Pancreas (tissue), 10 donors: ENCODE measurements around the gene KIF5C. TPM values are rescaled to one million over a fixed set of nuclear protein-coding genes. Genes with fewer than 3 reads are reported as not detected.
A peak's percentile ranks its signal among the peaks of the same experiment; 100 is the strongest.

Source experiments
- ATAC-seq, 4 donors: fragments of 200-7000 bp; cut with Tn5 transposase; one replicate each; pipeline versions ENCODE4 v1.8.0 to v1.9.1; 2020; ENCODE audit warnings: mild to moderate bottlenecking in 4 of 4, moderate library complexity in 4 of 4
- DNase-seq, 6 donors: peaks; one replicate each; pipeline ENCODE4 v3.0.0-alpha.2; 2020
- FAIRE-seq: peaks from 2 replicates; lab custom pipeline; 2012; peaks lifted over from hg19 to GRCh38; lab: Jason Lieb, UNC
- H3K27ac ChIP-seq, 4 donors: fragments of 200-600 bp; sonication (generic); 1 replicate in 3 of 4; 2 replicates in 1 of 4; pipeline versions ENCODE4 v1.5.0 to v1.8.0; 2020
- H3K27me3 ChIP-seq, 4 donors: fragments of 200-600 bp; one replicate each; pipeline ENCODE4 v1.8.0; 2021
- H3K36me3 ChIP-seq, 3 donors: fragments of 200-600 bp; sonication (generic) in 1 of 3; one replicate each; pipeline versions ENCODE4 v1.5.0 to v1.8.0; 2020 to 2021
- H3K4me1 ChIP-seq, 3 donors: fragments of 200-600 bp; one replicate each; pipeline ENCODE4 v1.8.0; 2021
- H3K4me3 ChIP-seq, 4 donors: fragments of 200-600 bp; sonication (generic) in 2 of 4; one replicate each; pipeline versions ENCODE4 v1.5.0 to v1.8.0; 2020 to 2021
- H3K9me3 ChIP-seq, 4 donors: fragments of 200-600 bp; one replicate each; pipeline ENCODE4 v1.8.0; 2021
- WGBS, 2 donors: extraction: QIAGEN DNeasy Blood & Tissue Kit; methylation state at CpG; one replicate each; pipeline ENCODE4 v1.1.7; 2013; 5-methylcytosine and 5-hydroxymethylcytosine counted together
- intact Hi-C, 3 donors: fragments of 100-400 bp; cut with DNase I; formaldehyde crosslinking; loops; one replicate each; pipeline versions ENCODE4 v1.11.1 to v1.14.2; 2022
- polyA plus RNA-seq, 2 donors: library from polyadenylated mRNA; stranded (reverse); fragments of 200-250 nt; gene quantifications; one replicate each; pipeline ENCODE4 v1.2.3, GENCODE V29; 2013
- total RNA-seq, 6 donors: library from RNA; stranded (reverse); fragmentation: NEBNext Ultra II Directional in 4 of 6; extraction: Animal tissue kit (Norgen Biotek cat#: 25700) in 4 of 6; gene quantifications; one replicate each; pipeline versions ENCODE4 v1.2.1 to v1.2.4, GENCODE V29; 2021 to 2023
- TF ChIP-seq, protein P1 (sequence below), 4 donors: fragments of 200-600 bp; sonication (generic) in 3 of 4; IDR thresholded peaks; one replicate each; pipeline versions ENCODE4 v1.5.0 to v1.8.0; 2021; ENCODE audit warnings: antibody characterized with exemption in 4 of 4
- donor health status: healthy with polysubstance abuse.
- donor health status: DM: no; HTN: no; CAD: no; lungs with moderate emphysema.
- donor health status: DM: no; HTN: no; CAD: no.
- donor health status: control.
- donor health status: control.
- donor health status: Bipolar disorder and iron deficiency.
- donor health status: DM: yes; HTN: yes; CAD: no.
- donor health status: DM: no; HTN: no; CAD: no.
- donor health status: DM: no; HTN: no; CAD: no.
- donor health status: DM: yes; HTN: yes; CAD: no.

KIF5C gene
- total and polyA plus RNA-seq, 8 donors = 0.88 to 10.2 (median 2.8) TPM

GRCh38 chr2:149004836-149005235, 129.8 kb downstream of the KIF5C start:
- no peaks in the 10 kb centered on the region for H3K27me3 ChIP-seq
- DNase-seq (no peak), FAIRE-seq (no peak), ATAC-seq (no peak)
- H3K9me3 ChIP-seq = no peaks in the 10 kb centered on the region
- intact Hi-C loops = no loop called here
- no peaks in the 10 kb centered on the region for H3K4me1 ChIP-seq
- no peaks in the 10 kb centered on the region for H3K36me3 ChIP-seq
- H3K27ac ChIP-seq = no peak overlapping the region
- TF ChIP-seq, protein P1, sequence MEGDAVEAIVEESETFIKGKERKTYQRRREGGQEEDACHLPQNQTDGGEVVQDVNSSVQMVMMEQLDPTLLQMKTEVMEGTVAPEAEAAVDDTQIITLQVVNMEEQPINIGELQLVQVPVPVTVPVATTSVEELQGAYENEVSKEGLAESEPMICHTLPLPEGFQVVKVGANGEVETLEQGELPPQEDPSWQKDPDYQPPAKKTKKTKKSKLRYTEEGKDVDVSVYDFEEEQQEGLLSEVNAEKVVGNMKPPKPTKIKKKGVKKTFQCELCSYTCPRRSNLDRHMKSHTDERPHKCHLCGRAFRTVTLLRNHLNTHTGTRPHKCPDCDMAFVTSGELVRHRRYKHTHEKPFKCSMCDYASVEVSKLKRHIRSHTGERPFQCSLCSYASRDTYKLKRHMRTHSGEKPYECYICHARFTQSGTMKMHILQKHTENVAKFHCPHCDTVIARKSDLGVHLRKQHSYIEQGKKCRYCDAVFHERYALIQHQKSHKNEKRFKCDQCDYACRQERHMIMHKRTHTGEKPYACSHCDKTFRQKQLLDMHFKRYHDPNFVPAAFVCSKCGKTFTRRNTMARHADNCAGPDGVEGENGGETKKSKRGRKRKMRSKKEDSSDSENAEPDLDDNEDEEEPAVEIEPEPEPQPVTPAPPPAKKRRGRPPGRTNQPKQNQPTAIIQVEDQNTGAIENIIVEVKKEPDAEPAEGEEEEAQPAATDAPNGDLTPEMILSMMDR (IDR thresholded peaks at IDR 0.05) = no peak
- no peak overlapping the region for H3K4me3 ChIP-seq
- 90 to 91% methylated on average over 3 of the region's 3 CpGs for WGBS, 2 donors

DNA sequence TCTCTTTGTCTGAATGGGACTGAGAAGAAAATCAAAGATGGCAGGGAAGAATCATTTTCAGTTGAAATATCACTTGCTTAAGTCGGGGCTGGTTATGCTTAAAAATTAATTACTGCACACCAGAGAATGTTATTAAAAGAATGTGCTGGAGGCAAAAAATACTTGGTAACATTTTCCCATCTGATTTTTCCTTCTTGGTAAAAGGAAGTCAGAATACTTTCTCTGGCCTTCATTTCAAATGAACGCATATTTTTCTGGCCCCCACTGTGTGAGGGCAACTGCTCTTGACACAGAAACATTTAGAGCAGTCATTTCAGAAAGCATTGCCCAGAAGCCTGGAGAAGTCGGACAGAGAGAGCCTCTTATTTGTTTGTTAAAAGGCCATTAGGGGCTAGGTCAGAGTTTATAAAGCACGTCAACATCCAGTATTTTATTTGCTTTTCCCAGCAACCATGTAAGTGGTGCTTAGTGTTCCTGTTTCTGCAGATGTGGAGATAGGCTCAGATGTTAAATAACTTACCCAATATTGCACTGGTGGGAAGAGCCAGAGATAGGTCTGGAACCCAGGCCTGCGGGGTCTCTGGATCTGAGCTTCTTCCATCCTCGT, 130.5 kb downstream of the KIF5C start:
- ATAC-seq = peak in 2 of 4 donors; percentile 29 to 55

DNA sequence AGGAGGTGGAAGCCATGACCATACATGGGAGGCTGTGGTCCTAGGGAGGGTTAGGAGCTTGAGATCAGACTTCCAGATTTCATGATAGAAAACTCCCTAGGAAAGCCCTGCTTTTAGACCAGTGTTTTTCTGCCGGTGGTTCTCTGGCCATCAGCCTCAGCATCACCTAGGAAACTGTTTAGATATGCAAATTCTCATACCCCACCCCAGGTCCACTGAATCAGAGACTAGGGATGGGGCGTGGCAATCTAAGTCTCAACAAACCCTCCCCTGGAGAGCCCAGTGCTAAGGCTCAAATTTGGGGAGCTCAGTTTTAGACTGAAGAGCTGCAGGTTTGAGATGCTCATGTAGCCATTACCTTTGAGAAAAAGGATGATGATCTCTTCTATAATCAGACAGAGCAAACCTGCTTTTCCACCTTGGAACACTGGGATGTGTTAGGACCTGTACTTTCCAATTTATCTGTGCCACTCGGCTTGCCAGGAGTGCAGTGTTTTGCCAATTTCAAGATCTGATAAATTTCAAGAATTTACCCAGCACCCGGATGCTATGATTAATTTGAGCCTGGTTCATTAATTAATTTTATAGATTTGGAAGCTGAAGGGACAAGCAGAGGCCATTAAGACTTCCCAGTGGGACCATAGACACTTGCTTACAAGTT, 132.0 kb downstream of the KIF5C start:
- no peaks in the 10 kb centered on the region for H3K27me3 ChIP-seq
- DNase-seq (no peak), ATAC-seq (no peak), FAIRE-seq (no peak)
- WGBS, 2 donors = 37 to 42% methylated on average over 4 of the region's 4 CpGs
- TF ChIP-seq, protein P1 (IDR thresholded peaks at IDR 0.05) = no peak
- H3K36me3 ChIP-seq = no peaks in the 10 kb centered on the region
- H3K4me3 ChIP-seq = no peak overlapping the region
- no peaks in the 10 kb centered on the region for H3K9me3 ChIP-seq
- no peak overlapping the region for H3K27ac ChIP-seq
- H3K4me1 ChIP-seq = no peaks in the 10 kb centered on the region
- intact Hi-C loops = no loop called here

More for the DNA sequence above, 130.5 kb downstream of the KIF5C start:
- intact Hi-C loops = no loop called here
- no peak for FAIRE-seq
- Histone ChIP-seq H3K4me1 (no peaks in the 10 kb centered on the region), H3K4me3 (no peak overlapping the region), H3K27me3 (no peaks in the 10 kb centered on the region), H3K36me3 (no peaks in the 10 kb centered on the region), H3K27ac (no peak overlapping the region), H3K9me3 (no peaks in the 10 kb centered on the region)
- TF ChIP-seq, protein P1 (IDR thresholded peaks at IDR 0.05) = no peak
- WGBS, 2 donors = 59 to 61% methylated on average over 6 of the region's 6 CpGs
- no peak for DNase-seq

DNA sequence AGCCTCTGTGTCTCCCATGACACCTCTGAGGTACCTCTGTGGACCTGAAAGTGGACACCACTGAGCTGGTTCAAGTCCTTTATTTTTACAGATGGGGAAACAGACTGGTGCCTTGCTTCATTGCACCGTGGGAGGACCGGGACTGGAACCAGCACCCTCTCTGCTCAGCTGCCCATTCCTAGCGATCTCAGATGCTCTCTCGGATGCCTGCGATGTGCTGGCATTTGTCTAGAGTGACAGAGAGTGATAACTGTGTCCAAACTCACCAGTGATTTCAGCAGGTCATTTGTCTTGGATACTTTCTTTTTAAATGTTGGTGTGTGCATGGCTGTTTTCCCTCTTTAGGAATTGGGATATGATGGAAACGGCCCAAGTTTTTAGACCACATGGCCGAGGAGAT, 133.4 kb downstream of the KIF5C start:
- no peak for DNase-seq
- Histone ChIP-seq H3K4me3 (no peak overlapping the region), H3K9me3 (no peaks in the 10 kb centered on the region), H3K27ac (no peak overlapping the region), H3K27me3 (no peaks in the 10 kb centered on the region), H3K4me1 (no peaks in the 10 kb centered on the region), H3K36me3 (no peaks in the 10 kb centered on the region)
- ATAC-seq = no peak
- intact Hi-C loops = no loop called here
- WGBS, 2 donors = 70 to 75% methylated on average over 7 of the region's 7 CpGs
- no peak for FAIRE-seq
- TF ChIP-seq, protein P1 (IDR thresholded peaks at IDR 0.05) = no peak
